ENCODE results near the gene PPP1R15B.
"Not testable (repeated sequence)": the region's sequence is repeated elsewhere in the genome, so short reads cannot be mapped to it uniquely, and the experiment has no call there.

PPP1R15B gene

DNA sequence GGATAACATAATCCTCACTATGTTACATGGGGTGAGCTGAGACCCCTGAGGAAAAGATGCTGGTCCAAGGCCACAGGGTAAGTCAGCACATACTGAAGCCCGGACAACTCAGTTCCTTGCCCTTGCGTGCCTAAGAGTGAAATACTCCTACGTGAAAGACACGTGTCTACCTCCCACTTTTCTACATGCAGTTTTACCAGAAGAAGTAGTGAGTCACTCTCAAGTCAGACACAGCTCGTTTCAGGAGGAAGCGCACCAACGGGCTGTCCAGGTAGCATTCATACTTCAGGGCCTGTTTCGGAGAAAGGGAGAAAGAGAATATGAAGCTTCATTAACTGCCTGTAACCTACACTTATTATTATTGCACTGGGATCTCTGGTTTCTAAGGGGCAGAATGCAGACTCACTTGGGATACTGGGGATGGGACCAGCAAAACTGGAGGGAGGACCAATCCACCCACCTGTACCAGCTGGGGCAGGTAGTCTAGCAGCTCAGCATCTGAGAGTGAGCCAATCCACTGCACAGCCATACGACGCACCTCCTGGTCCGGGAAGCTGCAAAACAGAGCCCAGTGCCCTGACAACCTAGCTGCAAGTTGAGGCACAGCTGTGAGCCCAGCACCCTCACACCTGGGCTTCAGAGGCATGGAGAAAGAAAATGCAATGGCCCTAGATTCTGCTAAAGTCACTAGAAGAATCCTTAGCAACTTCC, 32.4 kb upstream of the PPP1R15B start:
- no peak for DNase-seq (ENCODE audit: low spot score)

DNA sequence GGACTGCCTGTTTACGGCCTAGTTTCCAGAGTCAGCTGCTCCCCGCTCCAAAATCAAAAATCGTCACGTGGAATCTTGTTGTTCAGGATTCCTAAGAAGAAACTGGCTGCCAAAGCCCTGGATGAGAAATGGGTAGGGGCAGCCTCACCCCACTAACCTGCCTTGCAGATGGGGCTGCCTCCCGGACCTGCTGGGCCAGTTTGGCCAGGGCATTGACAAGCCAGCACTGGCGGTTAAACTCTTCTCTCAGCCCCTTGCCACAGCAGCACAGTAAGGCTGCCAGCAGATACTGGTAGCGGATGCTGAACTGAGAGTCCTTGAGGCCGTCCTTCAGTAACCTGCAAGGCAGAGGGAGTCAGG, 31.6 kb upstream of the PPP1R15B start:
- no peak for DNase-seq (ENCODE audit: low spot score)

DNA sequence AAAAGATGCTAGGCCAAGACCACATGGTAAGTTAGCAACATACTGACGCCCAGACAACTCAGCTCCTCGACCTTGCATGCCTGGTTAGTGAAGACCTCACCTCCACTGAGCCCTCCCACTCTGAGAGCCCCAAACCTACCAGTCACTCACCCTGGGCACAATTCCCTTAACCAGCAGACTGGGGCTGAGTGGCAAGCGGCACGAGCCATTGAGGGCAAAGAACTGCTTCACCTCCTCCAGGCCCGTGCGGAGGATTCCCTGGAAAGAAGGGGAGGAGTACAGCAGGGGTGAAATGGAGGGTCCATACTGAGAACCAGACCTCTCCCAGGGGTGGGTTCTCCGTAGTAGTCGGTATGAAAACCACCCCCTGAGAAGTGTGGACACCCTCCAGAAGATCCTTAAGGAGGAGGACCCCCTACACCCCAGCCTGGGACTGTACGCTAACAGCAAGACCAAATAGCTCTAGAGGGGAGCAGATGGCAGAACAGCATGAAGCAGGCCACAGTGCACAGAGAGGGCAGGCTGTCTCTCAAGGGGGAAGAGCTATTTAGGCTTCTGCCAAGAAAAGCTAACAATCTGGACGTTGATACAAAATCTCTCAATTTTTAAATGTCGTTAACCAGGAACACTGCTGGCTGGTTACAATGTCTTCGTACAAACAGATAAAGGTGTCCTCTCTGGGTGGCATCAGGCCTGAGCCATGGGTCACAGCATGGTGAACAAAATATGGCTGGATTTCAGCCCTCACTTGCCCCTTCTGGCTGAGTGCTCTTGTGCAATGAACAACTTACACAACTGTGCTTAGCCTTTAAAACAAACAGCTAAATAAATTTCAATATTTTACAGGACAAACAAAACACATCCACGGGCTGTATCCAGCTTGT, 31.0 kb upstream of the PPP1R15B start:
- DNase-seq (ENCODE audit: low spot score) = no peak

DNA sequence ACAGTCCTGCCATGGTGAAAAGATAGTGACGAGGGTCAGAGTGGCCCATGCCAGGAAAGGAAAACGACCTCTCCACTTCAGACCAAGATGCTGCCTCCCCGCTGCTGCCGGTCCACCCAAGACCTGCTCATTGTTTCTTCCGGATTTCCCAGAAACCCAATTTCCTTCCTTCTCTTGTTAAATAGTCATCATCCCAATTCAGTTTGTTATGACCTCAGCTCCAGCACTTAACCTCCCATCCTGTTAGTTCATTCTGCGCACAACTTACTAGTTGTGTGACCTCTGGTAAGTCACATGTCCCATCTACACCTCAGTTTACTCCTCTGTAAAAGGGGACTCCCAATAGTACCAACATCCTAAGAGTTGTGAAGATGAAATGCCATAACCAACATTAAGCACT, 29.9 kb upstream of the PPP1R15B start:
- no peak for DNase-seq (ENCODE audit: low spot score)

DNA sequence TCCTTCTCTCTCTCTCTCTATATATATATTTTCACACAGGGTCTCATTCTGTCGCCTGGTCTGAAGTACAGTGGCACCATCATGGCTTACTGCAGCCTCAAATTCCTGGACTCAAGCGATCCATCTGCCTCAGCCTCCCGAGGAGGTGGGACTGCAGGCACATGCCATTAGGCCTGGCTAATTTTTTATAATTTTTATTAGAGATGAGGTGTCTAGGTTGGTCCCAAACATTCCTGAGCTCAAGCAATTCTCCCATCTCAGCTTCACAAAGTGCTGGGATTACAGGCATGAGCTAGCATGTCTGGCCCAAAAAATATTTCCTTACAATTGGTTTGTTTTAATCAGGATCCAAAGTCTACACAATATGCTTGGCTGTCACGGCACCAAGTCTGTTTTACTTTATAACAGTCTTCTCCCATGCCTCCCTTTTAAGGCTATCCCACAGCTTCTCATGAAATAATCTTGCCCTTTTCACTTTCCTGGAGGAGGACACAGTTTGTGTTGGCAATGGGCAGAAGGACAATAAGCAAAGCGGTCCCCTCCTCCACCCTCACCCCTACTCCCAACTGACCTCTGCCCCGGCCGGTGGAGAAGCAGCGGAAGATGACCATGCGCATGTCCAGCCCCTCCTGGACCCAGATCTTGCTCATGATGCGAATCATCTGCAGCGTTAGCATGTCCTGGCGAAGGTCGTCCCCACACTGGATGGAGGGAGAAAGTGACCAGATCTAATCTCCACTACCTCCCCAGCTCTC, 28.2 kb upstream of the PPP1R15B start:
- DNase-seq (ENCODE audit: low spot score) = no peak

DNA sequence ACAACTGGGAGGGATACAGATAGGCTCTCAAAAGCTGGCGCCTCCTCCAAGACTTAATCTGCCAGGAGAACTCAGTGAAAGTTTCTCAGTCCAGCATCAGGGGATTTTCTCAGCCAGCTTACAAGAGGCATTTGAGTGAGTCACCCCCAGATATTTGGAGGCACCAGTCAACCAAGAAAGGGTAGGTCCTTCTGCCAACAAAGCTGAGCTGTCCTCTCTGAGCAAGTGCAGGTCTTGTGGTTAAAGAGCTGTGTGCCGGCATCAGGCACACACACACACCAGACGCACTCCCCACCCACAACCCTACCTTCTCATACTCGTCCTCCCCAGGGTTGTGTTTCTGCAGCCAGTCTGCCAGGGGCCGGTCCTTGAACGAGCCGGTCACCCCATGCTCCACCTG, 27.0 kb upstream of the PPP1R15B start:
- no peak for DNase-seq (ENCODE audit: low spot score)

DNA sequence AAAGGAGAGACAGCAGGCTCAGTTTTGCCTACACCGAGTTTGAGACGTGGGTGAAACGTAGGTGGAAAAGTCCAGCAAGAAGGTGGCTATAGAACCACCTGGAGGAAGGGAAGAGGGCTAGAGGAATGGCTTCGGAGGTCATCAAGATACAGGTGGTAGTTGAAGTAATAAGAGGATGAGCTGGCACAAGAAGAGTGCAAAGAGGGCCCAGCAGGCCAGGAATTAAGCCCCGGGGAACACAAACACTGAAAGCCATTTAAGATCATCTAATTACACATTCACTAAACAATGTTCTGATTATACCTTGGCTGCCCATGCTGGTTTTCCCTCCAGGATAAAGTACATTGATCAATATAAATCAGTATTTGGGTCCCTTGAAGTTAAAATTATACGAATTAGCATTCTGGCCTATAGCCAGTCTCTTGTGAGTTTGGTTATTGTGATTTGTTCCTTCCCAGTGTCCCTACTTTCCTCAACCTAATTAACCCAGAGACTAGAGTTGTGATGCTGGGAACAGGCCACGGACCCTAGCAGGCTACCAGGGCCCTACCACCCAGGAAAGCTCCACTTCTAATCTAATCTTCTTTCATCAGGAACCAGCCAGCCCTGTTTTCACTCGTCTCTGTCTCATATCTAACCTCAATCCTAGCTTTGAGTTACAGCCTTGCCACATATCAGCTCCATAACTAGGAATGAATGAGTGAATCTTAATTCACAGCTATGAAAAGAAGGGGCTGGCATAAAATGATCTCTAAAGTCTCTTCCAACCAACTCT, 26.4 kb upstream of the PPP1R15B start:
- DNase-seq (ENCODE audit: low spot score) = no peak

DNA sequence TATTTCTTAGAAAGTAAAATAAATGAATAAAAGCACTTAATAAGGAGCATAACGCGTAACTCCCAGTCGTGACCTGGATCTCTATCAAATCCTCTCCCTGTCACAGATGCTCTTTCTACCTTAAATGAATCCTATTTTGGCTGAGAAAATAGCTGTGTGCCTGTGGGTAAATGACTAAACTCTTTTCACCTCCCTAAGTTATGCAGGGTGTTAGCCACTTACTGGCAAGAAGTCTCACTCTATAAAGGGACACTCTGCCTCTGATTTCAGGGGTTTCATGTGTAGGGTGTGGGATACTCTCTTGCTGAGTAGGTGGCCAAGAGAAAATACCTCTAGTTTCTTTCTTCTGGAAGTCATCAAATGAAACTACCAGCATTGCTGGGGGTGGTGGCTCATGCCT, 24.3 kb upstream of the PPP1R15B start:
- DNase-seq (ENCODE audit: low spot score) = no peak

DNA sequence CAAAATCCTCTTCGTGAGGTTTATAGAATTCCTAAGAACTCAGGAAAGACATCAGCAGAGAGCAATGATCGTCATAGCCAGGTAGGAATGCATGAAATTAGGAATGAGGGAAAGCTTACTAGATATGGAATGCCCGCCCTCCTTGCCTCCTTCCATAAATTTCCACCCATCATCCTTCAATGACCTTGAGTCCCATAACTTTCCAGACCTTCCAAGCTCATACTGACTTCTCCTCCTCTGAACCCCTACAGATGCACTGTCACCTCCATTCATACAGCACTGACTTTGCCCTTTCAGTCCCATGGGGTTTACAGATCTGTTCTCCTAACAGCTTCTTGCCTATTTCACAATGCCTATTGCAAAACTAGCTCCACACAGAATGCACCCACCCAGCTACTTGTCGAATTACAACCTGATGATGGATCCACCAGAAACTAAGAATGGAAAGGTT, 23.8 kb upstream of the PPP1R15B start:
- no peak for DNase-seq (ENCODE audit: low spot score)

DNA sequence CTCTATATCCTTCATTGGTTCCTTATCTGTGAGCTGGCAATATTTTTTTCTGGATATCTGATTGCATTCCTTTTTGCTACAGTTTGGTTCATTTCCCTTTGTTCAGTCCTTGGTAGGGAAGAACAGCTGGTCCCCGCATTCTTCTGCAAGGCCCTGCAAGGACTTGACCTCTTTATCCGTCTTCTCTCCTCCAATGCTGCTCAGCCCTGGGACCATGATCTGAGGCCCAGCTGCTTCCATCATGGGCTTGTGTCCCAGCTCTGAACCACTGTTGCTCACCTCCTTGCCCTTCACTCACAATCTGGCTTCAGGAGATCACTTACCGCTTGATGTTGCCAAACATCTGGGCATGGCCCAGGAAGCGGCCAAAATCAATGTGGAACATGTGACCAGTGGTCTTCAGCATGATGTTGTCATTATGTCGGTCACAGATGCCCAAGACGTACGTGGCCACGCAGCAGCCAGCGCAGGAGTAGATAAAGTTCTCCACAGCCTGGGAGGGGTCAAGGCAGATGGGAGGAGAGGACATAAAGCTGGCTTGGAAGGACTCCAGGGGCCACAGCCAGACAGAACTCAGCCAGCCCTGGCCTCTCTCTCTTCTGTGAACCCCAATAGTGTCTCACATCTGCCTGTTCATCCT, 22.6 kb upstream of the PPP1R15B start:
- DNase-seq (ENCODE audit: low spot score) = no peak

DNA sequence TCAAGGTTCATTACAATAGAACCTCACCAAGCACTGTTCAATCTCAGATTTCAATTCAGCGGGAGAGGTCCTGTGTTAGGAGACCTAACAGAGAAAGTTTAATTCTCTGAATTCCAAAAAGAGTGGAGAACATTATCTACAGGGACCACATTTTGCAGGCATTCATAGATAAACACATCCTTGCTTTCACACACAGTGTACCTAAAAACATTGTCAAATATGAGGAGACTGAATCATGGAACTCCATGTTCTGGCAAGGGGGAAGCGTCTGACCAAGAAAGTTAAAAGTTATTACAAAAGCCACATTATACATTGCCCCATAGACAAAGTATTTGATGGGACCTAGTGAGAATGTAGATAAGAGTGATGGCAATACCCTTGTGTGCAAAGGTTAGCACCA, 21.1 kb upstream of the PPP1R15B start:
- DNase-seq (ENCODE audit: low spot score) = no peak

DNA sequence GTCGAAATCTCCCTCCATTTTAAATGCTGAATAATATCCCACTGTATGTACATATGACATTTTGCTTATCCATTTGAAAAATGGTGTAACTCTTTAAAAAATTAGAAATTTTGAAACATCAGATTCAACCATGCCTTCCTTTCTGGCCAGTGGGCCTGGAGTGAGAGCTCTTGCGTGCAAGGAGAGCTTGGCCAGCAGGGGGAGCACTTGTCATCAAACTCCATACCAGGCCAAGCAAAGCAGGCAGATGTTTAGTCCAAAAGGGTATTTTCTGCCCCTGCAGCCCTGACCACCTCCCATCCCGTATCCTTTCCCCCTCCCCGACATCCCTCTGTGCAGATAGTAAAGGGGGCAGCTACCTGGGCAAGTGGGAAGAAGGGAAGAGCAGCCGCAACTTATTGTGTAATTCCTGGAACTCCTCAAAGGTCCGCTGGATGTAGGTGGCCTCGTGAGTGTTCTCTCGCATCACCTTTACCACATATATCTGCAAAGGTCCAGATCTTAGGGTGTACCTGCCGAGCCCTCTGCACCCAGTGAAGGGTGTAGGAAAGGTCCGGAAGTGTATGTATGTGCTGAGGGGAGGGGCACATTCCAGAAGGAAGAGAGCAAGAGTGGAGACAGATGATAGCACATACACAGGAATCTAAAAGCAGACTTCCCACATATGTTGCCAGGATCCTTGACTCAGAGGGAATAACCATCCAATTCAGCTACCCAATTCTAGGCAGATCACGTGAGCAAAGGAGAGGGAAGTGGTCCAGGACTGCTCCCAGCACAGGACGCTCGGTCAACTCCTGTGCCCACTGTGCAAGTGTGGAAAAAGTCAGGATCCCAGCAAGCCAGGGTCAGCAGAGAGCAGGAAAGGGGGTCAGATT, 19.9 kb upstream of the PPP1R15B start:
- DNase-seq (ENCODE audit: low spot score) = peak; percentile 82

DNA sequence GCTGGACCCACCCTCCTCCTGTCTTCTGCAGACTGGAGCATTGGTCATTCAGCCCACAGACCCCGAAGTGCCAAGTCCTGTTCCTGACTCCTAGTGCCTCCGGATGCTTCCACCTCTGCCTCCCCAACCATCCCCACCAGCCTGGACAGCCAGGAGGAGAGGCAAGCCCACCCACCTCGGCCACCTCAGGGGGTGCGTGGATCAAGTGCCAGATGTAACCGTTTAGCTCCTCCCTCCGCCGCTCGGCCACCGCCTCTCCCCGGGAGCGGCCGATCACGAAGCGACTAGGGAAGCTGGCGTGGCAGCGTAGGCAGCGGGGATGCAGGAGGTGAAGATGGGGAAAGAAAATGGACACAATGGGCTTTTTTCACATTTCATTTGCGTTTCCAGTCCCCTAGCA, 18.1 kb upstream of the PPP1R15B start:
- no peak for DNase-seq (ENCODE audit: low spot score)

DNA sequence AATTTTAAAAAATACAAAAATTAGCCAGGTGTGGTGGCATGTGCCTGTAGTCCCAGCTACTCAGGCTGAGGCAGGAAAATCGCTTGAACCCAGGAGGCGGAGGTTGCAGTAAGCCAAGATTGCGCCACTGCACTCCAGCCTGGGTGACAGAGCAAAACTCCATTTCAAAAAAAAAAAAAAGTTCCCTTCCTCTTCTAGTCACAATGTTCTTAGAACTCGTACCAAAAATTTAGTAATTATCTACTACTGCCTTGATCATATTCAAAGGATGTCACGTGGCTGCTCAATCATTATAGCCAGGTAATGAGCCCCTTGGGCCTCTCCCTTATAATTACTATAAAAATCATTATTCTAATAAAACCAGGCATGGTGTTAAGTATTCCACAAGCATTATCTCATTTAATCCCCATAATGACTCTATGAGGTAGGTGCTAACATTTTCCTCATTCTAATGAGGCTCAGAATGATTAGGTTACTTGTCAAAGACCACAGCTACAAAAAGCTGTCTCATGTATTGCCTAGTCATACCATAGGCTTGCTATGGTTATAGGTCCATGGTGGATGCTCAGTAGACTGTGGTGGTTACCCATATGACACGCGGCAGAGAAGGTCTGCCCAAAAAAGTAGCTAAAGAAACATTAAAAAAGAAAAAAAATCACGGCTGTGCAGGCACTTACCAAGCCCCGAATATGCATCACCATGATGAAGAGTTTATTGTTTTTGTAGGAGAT, 15.5 kb upstream of the PPP1R15B start:
- DNase-seq (ENCODE audit: low spot score) = no peak

DNA sequence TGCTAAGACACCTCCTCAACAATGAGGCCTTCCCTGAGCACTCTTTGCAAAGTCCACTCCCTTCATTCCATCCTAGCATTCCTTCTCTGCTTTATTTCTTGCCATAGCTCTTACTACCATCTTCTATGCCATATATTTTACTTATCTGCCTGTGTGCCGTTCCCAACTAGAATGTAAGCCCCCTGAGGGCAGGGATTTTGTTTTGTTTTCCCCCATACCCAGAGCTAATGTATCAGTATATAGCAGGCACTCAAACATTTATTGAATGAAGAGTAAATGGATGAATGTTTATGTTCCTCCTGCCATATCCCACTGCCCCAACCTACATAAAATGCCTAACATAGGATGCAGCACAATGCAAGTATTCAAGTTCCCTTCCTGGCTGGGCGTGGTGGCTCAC, 14.9 kb upstream of the PPP1R15B start:
- no peak for DNase-seq (ENCODE audit: low spot score)

DNA sequence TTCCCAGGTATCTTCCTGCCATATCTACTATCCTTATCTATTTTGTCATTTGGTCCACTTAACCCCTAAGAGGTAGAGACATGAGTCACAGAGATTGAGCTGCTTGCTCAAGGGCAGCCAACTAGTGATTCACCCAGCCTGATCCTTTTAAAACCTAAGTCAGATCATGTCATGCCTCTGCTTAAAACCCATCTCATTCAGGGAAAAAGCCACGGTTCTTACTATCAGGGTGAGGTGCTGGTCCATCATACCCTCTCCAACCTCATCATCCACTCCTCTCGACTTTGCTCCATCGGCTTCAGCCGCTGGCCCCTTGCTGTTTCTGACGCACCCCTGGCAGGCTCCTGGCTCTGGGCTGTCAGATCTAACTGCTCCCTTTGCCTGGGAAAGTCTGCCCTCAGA, 14.4 kb upstream of the PPP1R15B start:
- DNase-seq (ENCODE audit: low spot score) = no peak

DNA sequence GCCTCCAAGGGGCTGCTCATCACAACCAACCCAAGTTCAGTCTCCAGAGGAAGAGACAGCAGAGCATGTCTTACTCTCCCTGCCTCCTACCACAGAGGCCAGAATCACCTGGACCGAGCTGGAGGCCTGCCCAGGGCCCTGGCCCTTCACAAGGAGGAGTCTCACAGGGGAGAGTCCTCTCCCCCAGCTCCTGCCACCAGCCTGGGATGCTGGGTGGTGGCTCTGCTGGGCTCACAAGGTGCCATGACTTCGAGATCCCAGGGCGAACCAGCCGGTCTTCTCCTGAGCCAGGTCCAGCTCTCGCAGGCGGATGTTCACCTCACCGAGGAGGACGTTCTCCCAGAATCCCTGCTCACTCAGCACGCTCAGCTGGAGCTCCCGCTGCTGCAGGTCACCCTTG, 13.0 kb upstream of the PPP1R15B start:
- DNase-seq (ENCODE audit: low spot score) = no peak

DNA sequence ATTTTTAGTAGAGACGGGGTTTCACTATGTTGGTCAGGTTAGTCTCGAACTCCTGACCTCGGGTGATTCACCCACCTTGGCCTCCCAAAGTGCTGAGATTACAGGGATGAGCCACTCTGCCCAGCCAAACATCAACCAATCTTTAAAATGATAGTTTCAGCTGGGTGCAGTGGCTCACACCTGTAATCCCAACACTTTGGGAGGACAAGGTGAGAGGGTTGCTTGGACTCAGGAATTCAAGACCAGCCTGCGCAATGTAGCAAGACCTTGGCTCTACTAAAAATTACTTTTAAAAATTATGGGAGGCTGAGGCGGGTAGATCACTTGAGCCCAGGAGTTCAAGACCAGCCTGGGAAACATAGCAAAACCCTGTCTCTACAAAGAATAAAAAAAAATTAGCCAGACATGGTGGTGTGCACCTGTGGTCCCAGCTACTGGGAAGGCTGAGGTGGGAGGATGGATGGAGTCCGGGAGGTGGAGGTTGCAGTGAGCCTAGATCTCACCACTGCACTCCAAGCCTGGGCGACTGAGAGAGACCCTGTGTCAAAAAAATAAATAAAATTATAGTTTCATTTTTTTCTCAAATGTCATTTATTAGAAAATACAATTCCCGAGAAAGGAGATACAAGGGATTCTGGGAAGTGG, 10.6 kb upstream of the PPP1R15B start:
- DNase-seq (ENCODE audit: low spot score) = not testable (repeated sequence)

DNA sequence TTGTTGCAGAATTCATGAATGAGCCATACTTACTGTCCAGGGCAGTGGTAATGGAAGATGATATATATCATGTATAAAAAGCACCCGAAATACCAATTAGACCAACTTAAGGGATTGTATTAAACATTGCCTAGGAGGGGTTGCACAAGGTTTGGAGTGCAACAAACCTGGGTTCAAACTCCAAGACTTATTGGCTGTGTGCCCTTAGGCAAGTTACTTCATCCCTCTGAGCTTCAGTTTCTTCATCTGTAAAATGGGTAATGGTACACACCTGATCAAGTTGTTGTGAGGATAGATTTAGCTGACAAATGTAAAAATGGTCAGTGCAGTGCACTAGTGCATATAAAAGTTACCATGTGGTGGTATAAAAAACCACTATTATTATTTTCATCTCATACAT, 9.8 kb upstream of the PPP1R15B start:
- no peak for DNase-seq (ENCODE audit: low spot score)

Data from COLO829 (cell line).